DMS114 treated with DMSO at 0.1 percent for 48 hours (cell line): ENCODE results near the gene UGT1A1.

Experiments
- DNase-seq: peaks from one replicate; lab custom pipeline; 2025; ENCODE audit not compliant: unreplicated experiment; lab: John Stamatoyannopoulos, UW

Gene UGT1A1

DNA sequence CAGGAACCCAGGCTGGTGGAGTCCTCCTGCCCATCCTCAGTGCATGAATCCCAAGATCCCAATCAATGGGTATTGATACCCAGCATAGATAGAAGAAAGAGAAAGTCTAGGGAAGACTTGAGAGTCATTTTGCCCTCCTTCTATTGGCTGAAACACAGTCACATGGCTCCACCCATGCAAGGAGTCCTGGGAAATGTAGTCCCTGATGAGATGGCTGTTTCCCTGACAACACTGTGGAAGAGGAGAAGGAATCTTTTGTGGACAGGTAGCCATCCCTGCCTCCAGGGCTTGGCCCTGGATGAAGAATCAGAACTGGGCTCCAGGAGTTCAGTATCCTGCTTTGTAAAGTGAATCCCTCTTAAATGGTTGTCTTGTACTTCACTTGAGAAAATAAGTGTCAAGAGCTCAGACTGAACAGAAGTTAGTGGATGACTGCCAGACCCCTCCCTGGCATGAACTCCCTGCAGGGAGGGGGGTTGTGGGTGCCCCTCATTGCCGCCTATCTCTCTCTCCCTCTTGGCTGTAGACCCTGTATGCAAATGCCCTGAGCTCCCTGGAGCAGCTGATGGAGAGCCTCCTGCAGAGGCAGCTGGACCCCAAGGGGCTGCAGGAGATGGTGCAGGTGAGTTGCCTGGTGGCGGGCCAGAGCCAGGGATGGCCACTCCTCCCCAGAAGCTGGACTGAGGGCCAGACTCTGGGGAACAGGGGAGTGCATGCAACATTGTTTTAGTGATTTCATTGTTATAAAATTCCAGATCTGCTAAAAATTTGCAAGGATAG is 54.2 kb downstream of the UGT1A1 start:
- no peak for DNase-seq

DNA sequence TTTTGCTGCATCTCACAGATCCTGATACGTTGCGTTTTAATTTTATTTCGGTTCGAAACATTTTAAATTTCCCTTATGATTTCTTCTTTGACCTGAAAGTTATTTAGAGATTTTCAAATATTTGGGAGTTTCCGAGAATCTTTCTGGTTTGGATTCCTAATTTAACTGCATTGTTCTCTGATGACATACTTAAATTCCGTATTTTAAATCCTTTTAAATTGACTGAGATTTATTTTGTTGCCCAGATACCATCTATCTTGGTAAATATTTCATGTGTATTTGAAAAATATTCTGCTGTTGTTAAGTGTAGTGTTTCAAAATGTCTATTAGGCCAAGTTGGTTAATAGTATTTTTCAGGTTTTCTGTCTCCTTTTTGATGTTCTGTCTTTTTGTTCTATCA is 55.8 kb downstream of the UGT1A1 start:
- DNase-seq, result no peak

DNA sequence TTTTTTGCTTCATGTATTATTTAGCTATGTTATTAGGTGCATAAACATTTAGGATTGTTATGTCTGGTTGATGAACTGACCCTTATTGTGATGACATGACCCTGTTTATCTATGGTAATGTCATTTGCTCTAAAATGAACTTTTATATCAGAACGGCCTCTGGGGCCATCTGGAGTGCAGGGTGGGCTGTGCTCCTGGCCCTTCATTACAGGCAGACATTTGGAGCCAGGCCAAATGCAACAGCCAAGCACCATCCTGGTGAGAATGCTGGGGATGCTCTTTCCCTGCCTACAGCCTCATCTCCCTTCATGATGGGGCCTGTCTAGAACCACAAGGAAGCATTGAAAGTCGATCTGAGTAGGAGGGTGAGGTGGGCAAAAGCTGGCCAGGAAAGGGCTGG is 56.3 kb downstream of the UGT1A1 start:
- DNase-seq, result no peak

DNA sequence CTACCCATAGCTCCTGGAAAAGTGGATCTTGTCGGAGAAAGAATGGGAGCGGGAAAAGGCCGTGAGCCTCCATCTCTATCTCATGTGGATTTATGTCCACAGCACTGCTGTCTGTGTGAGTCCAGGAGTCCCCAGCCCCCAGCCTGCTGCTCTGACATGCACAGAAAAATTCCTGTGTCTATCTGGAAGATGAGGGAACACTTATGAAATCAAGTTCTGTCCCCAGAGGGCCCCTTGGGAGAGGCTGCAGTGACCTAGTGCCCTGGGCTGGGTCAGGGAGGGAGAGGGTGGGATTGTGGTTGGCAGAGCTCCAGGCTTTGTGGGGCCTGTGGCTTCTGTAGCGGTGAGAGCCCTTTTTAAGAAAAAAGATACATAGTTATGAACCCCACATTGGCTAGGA is 56.7 kb downstream of the UGT1A1 start:
- no peak for DNase-seq

DNA sequence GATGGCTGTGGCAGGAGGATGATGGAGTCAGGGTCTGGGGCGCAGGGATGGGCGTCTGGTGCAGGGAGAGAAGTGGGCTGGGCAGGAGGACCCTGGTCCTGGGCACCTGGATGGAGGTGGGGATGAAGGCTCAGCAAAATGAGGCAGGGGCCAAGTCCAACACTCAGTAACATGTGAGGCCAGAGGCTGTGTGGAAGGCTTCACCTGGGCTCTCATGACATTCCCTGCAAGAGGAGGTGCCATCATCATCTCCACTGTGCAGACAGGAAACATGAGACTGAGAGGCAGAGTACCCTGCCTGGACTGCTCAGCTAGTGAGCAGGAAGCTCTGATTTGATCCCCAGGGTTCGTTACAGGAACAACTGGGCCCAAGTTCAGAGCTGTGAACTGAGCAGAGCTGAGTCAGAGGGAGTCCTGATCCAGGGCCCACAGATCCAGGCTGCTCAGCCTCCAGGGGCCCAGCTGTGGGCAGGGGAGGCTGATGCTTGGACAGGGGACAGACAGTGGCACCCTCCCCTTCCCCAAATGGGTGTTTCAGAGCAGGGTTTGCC is 57.4 kb downstream of the UGT1A1 start:
- DNase-seq, result no peak

DNA sequence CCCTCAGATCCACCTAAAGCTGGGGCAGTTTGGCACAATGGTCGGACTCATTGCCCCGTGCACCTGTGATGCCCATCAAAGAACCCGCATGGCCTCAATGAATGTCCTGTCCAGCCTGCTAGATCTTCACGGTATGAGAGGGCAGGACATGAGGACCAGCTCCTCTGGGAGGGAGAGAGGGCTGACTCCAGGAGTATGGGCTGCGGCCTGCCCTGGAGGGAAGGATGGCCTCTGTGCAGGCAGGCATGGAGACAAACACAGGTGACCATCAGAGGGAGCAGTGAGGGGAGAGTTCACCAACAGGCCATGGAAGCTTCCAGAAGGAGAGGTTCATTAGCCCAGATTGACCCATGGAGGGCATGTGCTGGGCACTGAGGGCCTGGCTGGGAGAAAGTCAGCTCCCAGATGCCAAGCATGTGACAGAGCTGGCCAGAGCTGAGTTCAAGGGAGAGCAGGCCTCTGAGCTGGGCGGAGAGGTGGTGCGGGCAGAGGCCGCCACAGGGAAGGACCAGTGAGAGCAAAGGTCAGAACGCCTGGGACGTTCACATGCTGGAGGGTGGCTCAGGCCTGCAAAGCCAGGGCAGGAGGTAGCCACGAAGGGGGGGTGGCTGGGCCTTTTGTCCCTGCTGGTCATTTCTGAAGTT is 58.0 kb downstream of the UGT1A1 start:
- no peak for DNase-seq

DNA sequence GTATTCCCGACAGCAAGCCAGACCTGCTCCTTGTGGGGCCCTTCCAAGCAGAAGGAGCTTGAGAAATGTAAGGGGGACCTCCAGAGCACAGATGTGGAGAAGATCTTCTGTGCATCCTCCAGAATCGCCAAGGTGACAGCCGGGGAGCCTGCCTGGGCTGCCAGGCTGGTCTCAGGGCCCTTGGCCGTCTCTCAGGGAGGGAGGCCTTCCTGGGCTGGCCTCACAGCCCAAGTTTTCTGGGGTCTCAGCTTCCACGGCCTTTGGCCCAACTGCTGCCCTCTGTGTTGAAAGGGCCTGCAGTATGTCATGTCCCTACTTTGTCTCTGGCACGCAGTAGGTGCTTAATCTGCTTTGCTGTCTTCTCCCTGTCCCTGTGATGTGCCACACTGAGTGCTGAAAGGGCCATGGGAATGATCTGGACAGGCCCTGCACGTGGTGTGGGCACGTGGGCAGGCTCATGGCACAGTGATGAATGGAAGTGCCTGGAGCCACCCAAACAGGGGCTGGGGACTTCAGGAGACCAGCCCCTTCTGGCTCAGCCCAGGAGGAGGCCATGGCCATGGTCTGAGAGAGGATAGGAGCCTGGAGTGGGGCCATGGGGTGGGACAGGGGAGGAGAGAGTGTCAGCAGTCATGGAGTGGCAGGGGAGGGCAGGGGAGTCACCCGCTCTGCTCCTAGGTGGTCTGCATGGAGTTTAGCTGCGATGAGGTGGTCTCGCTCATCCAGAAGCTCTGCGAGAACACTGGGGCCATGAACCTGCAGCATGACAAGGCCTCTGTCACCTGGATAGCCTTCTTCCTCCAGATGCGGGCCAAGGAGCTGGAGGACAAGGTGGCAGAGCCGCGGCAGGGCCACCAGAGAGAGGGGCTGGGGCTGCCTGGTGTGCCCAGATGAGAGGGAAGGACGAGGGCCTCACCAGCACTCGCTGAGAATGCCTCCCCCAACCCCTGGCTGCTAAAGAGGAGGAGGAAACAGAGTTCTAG is 58.9 kb downstream of the UGT1A1 start:
- DNase-seq, result no peak

DNA sequence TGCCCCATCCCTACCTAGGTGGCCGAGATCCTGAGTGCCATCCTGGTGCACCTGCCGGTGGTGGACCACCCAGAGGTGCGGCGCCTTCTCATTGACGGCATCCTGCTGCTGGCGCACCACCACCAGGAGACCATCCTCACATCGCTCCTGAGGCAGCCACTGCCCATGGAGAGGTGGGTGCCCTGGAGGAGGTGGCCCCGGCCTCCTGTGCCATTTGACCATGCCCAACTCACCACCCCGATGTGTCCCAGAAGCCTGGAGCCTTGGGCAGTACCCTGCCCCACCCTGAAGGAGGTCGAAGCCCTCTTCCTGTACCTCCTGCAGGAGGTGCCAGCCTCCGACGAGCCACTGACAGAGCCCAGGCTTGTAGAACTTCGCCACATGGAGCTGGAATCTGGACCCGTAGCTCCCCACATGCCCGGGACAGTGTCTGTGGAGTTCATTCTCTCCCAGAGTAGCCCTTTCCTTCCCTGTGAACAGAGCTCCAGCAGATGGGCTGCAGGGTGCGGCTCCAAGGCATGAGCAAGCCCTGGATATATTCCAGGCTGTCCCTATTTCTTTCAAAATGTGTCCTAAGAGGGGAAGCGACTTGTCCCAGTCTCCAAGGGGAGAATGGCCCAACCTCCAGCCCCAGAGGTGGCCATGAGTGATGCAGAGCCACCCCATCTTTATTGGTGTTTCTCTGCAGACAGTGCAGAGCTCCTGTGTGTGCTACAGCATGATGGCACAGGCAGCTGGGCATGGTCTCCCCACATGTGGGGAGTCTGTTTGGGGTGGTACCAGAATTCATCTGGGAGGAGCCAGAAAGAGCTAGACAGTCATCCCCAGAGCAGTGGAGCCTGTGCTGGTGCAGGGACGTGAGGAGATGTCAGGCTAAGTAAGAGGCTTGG is 60.1 kb downstream of the UGT1A1 start:
- DNase-seq, result no peak

DNA sequence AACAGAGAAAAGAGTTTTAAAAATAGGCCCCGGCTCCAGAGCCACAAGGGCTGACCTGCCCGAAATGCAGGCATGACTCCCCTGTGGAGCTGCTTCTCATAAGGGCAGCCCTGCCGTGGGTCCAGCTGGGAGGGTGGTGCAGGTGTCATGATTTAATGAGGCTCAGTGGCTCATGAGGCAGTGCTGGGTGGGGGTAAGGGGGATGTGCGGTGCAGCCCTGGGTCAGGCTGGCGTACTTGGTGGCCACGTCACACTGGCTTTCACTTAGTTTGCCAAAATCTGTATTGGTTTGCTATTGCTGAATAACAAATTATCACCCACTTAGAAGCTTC is 60.7 kb downstream of the UGT1A1 start:
- no peak for DNase-seq

DNA sequence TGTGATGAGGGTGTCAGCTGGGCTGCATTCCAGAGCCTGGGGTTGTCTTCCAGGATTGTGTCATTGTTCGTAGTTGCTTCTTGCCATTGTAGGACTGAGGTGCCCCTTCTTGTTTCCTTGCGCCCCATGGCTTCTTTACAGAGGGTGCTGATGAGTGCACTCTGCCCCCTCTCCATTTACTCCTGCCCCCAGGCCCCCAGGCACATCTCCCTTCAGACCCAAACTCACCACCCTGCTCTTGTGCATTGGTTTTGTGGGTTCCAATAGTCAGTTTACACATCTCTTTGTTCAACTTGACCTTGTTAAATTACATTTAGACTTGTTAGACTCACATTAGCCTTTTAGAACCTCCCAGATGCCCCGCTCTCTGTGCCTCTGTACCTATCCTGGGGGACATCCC is 61.1 kb downstream of the UGT1A1 start:
- DNase-seq, result no peak

DNA sequence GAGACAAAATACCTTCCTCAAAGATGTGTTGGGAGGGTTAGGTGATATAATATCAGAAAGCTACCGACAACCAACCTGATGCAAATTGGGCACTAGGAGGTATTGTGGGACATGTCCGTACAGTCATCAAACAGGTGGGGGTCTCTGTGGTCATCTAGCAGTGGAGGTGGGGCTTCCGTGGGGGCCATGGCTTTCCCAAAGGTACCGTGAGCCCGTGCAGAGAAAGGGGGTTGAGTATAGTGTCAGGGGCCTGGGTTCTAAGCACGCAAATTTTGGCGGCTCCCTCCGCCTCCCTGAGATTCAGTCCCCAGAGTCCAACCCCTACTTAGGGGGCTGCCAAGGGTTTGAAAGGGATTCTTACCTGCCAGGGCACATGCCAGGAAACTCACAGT is 61.6 kb downstream of the UGT1A1 start:
- DNase-seq, result no peak

DNA sequence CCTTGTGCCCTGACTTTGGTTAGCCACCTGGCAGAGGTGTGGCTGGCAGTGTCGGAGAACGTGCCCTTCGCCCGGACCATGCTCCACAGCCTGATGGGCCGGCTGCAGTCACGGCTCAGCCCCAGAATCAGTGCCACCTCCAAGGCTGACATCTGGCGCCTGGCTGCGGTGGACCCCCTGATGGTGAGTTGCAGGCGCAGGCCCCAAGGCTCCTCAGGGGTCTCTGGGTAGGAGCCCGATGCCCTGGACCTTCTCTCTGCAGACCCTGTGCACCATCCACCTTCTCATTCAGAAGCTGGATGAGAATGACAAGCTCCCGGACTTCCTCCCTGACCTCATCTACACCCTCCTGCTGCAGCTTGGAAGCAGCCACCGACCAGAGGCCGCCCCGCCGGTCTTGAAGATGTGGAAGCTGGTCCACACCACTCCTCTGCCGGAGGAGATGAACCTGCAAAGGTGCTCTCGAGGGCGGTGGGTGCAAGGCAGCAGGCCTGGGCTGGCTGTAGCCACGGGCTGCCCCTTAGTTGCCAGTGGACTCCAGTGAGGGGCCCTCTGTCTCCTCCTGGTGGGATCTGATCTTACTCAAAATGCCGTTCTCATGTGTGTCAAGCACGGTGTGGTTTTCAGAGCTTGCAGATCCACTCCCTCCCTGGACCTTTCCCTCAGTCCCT is 62.2 kb downstream of the UGT1A1 start:
- DNase-seq, result no peak
